Right lobe of liver (tissue), 4 donors: ENCODE data around the gene PSMD13.

Experiments
- POLR2A ChIP-seq: fragments of 450-650 bp; IDR thresholded peaks from one replicate; pipeline ENCODE4 v1.6.1; 2017; ENCODE audit warnings: antibody characterized with exemption, mild to moderate bottlenecking
- TF ChIP-seq, protein P1 (sequence below), 4 donors: fragments of 200-600 bp in 3 of 4; fragments of 450-650 bp in 1 of 4; IDR thresholded peaks; one replicate each; pipeline versions ENCODE4 v1.5.1 to v1.8.0; 2016 to 2022; ENCODE audit warnings: antibody characterized with exemption in 4 of 4, mild to moderate bottlenecking in 2 of 4
- donor health status: DM: no; HTN: no; CAD: no.
- donor health status: DM: no; HTN: no; CAD: no.
- donor health status: DM: no; HTN: yes; CAD: no.

- TF ChIP-seq, protein P1, sequence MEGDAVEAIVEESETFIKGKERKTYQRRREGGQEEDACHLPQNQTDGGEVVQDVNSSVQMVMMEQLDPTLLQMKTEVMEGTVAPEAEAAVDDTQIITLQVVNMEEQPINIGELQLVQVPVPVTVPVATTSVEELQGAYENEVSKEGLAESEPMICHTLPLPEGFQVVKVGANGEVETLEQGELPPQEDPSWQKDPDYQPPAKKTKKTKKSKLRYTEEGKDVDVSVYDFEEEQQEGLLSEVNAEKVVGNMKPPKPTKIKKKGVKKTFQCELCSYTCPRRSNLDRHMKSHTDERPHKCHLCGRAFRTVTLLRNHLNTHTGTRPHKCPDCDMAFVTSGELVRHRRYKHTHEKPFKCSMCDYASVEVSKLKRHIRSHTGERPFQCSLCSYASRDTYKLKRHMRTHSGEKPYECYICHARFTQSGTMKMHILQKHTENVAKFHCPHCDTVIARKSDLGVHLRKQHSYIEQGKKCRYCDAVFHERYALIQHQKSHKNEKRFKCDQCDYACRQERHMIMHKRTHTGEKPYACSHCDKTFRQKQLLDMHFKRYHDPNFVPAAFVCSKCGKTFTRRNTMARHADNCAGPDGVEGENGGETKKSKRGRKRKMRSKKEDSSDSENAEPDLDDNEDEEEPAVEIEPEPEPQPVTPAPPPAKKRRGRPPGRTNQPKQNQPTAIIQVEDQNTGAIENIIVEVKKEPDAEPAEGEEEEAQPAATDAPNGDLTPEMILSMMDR (IDR thresholded peaks at IDR 0.05): no peak
- no peak for TF ChIP-seq POLR2A
Observed at GRCh38 chr11:241634-242033, 4.9 kb downstream of the PSMD13 start.
